GM13977 (cell line): ENCODE results near the gene TTN.

ENCODE experiments used
- DNase-seq: peaks from one replicate; pipeline ENCODE4 v3.0.0; 2012; ENCODE audit warnings: low spot score
- CTCF ChIP-seq: IDR thresholded peaks from 2 replicates; pipeline ENCODE4 v1.5.1; 2012; ENCODE audit warnings: mild to moderate bottlenecking, control low read depth; ENCODE audit not compliant: insufficient read depth; ENCODE audit errors: extremely low read depth, missing control alignments
- in situ Hi-C: fragments of 300-500 bp; cut with MboI; formaldehyde crosslinking; loops from one replicate; pipeline ENCODE4 v1.12.0; 2022; ENCODE audit warnings: low sequenced_read_pairs, low pct_unique_long_range_greater_than_20kb, mixed read lengths, inconsistent platforms; ENCODE audit not compliant: unreplicated experiment

TTN gene

GRCh38 chr2:178499640-178500039 is 307.6 kb downstream of the TTN start:
- no peak for TF ChIP-seq CTCF
- DNase-seq: no peak
- in situ Hi-C loops: no loop called here

GRCh38 chr2:178498137-178498536 is 309.1 kb downstream of the TTN start:
- in situ Hi-C loops: no loop called here
- no peak for TF ChIP-seq CTCF
- no peak for DNase-seq

- TF ChIP-seq CTCF: no peak
- in situ Hi-C loops: no loop called here
- no peak for DNase-seq
These were observed 311.2 kb downstream of the TTN start for GRCh38 chr2:178496049-178496448.

GRCh38 chr2:178491612-178492011 is 315.6 kb downstream of the TTN start:
- no peak for DNase-seq
- in situ Hi-C loops: no loop called here
- no peak for TF ChIP-seq CTCF

GRCh38 chr2:178485356-178485755 is 321.9 kb downstream of the TTN start:
- no peak for DNase-seq
- in situ Hi-C loops: no loop called here
- no peak for TF ChIP-seq CTCF

- TF ChIP-seq CTCF: no peak
- in situ Hi-C loops: no loop called here
- DNase-seq: no peak
These were observed 322.8 kb downstream of the TTN start for GRCh38 chr2:178484245-178485041.
